ENCODE data around the gene ACOXL. TPM values are rescaled to one million over a fixed set of nuclear protein-coding genes. Genes with fewer than 3 reads are reported as not detected.

Gene ACOXL
- total and polyA plus RNA-seq, 12 donors: 0.05 to 0.19 (median 0.12) TPM; not detected in 8

- DNase-seq: no peak
- 80 to 87% (median 83%) methylated on average over 8 to 10 of the region's 10 CpGs for WGBS, 4 donors
- Histone ChIP-seq H3K4me1 (replicated peaks in 1 of 2) (no peaks in the 10 kb centered on the region), H3K9me3 (replicated peaks in 1 of 3) (no peaks in the 10 kb centered on the region), H3K27me3 (peaks cover 8% of the 10 kb centered on the region), H3K36me3 (replicated peaks in 1 of 2) (no peaks in the 10 kb centered on the region), H3K27ac (no peak overlapping the region), H3K4me3 (no peak overlapping the region)
- TF ChIP-seq CTCF (IDR thresholded peaks at IDR 0.05) (no peak), POLR2A (IDR thresholded peaks at IDR 0.05) (no peak)
- intact Hi-C loops (cut with DNase I): no loop called here
Observed at GRCh38 chr2:111030260-111030891, 298.0 kb downstream of the ACOXL start.

- no peaks in the 10 kb centered on the region for H3K36me3 ChIP-seq (replicated peaks in 1 of 2)
- no peaks in the 10 kb centered on the region for H3K9me3 ChIP-seq (replicated peaks in 1 of 3)
- 35 to 68% (median 66%) methylated on average over 2 of the region's 2 CpGs for WGBS, 4 donors
- H3K4me3 ChIP-seq: no peak overlapping the region
- TF ChIP-seq CTCF (IDR thresholded peaks at IDR 0.05) (no peak), POLR2A (IDR thresholded peaks at IDR 0.05) (no peak)
- no peak for DNase-seq
- no peak overlapping the region for H3K27ac ChIP-seq
- H3K27me3 ChIP-seq: peaks cover 8% of the 10 kb centered on the region
- intact Hi-C loops (cut with DNase I): no loop called here
- no peaks in the 10 kb centered on the region for H3K4me1 ChIP-seq (replicated peaks in 1 of 2)
Observed at GRCh38 chr2:111030945-111031344, 298.6 kb downstream of the ACOXL start.

GRCh38 chr2:111031546-111032478 is 299.4 kb downstream of the ACOXL start:
- no peaks in the 10 kb centered on the region for H3K9me3 ChIP-seq (replicated peaks in 1 of 3)
- H3K27me3 ChIP-seq: peaks cover 8% of the 10 kb centered on the region
- no peaks in the 10 kb centered on the region for H3K4me1 ChIP-seq (replicated peaks in 1 of 2)
- intact Hi-C loops (cut with DNase I): no loop called here
- no peaks in the 10 kb centered on the region for H3K36me3 ChIP-seq (replicated peaks in 1 of 2)
- H3K27ac ChIP-seq: no peak overlapping the region
- TF ChIP-seq POLR2A (IDR thresholded peaks at IDR 0.05): no peak
- TF ChIP-seq CTCF (IDR thresholded peaks at IDR 0.05): no peak
- 53 to 67% (median 61%) methylated on average over 13 to 15 of the region's 15 CpGs for WGBS, 4 donors
- no peak overlapping the region for H3K4me3 ChIP-seq
- DNase-seq: peak in 1 of 7 donors; percentile 24

GRCh38 chr2:111032721-111033429 is 300.5 kb downstream of the ACOXL start:
- no peak for DNase-seq
- Histone ChIP-seq H3K36me3 (replicated peaks in 1 of 2) (no peaks in the 10 kb centered on the region), H3K27me3 (peaks cover 8% of the 10 kb centered on the region), H3K4me3 (no peak overlapping the region), H3K9me3 (replicated peaks in 1 of 3) (no peaks in the 10 kb centered on the region), H3K27ac (no peak overlapping the region), H3K4me1 (replicated peaks in 1 of 2) (no peaks in the 10 kb centered on the region)
- WGBS, 4 donors: 82 to 85% (median 83%) methylated on average over 4 to 8 of the region's 8 CpGs
- TF ChIP-seq CTCF (IDR thresholded peaks at IDR 0.05): no peak
- no peak for TF ChIP-seq POLR2A (IDR thresholded peaks at IDR 0.05)
- intact Hi-C loops (cut with DNase I): no loop called here
